T-helper 1 cell (primary cell): ENCODE measurements around the gene ZMIZ2.
"Not testable (repeated sequence)": the region's sequence is repeated elsewhere in the genome, so short reads cannot be mapped to it uniquely, and the experiment has no call there.

Source experiments
- DNase-seq, 5 donors: peaks; one replicate each; pipeline ENCODE4 v3.0.0-alpha.2; 2012 to 2020
- total RNA-seq, 4 donors: gene quantifications; one replicate each; lab custom pipeline; 2026; lab: John Stamatoyannopoulos, UW

ZMIZ2 gene
- 65.7 to 92.7 (median 83.7) reads per million in 4 donors for total RNA-seq

GRCh38 chr7:44748045-44748947 is at the start of gene ZMIZ2:
ZMIZ2 (plus strand) TSS chr7:44748847; CDS start chr7:44756250, 7,403 bp downstream.
- peak; percentile 84 to 92 (median 87) for DNase-seq

GRCh38 chr7:44699598-44699997 is 49.0 kb upstream of the ZMIZ2 start:
- DNase-seq: not testable (repeated sequence)

- no peak for DNase-seq
Measured at GRCh38 chr7:44700322-44700721, 48.3 kb upstream of the ZMIZ2 start.

- DNase-seq: not testable (repeated sequence)
Measured at GRCh38 chr7:44703391-44703790, 45.3 kb upstream of the ZMIZ2 start.

- DNase-seq: no peak
Measured at GRCh38 chr7:44703921-44704320, 44.7 kb upstream of the ZMIZ2 start.

- no peak for DNase-seq
Measured at GRCh38 chr7:44705434-44705833, 43.2 kb upstream of the ZMIZ2 start.

GRCh38 chr7:44706788-44707557 is 41.7 kb upstream of the ZMIZ2 start:
- no peak for DNase-seq

- DNase-seq: no peak
Measured at GRCh38 chr7:44707558-44708230, 41.0 kb upstream of the ZMIZ2 start.

- no peak for DNase-seq
Measured at GRCh38 chr7:44709011-44709915, 39.4 kb upstream of the ZMIZ2 start.

- no peak for DNase-seq
Measured at GRCh38 chr7:44709945-44710596, 38.6 kb upstream of the ZMIZ2 start.

GRCh38 chr7:44711528-44711927 is 37.1 kb upstream of the ZMIZ2 start:
- DNase-seq: no peak

GRCh38 chr7:44712012-44712411 is 36.6 kb upstream of the ZMIZ2 start:
- no peak for DNase-seq

- DNase-seq: no peak
Measured at GRCh38 chr7:44713141-44713540, 35.5 kb upstream of the ZMIZ2 start.

- no peak for DNase-seq
Measured at GRCh38 chr7:44713680-44714335, 34.8 kb upstream of the ZMIZ2 start.

GRCh38 chr7:44716205-44716604 is 32.4 kb upstream of the ZMIZ2 start:
- DNase-seq: no peak

GRCh38 chr7:44720301-44720700 is 28.3 kb upstream of the ZMIZ2 start:
- no peak for DNase-seq

- no peak for DNase-seq
Measured at GRCh38 chr7:44724276-44724675, 24.4 kb upstream of the ZMIZ2 start.

- not testable (repeated sequence) for DNase-seq
Measured at GRCh38 chr7:44726250-44726649, 22.4 kb upstream of the ZMIZ2 start.

GRCh38 chr7:44727158-44727936 is 21.3 kb upstream of the ZMIZ2 start:
- no peak for DNase-seq

- DNase-seq: no peak
Measured at GRCh38 chr7:44727937-44728262, 20.7 kb upstream of the ZMIZ2 start.
